GM23338 (cell line): Measurements from ENCODE around the gene WIPF3. TPM values are rescaled to one million over a fixed set of nuclear protein-coding genes. Genes with fewer than 3 reads are reported as not detected.

Source experiments
- ATAC-seq: fragments of 200-7000 bp; cut with Tn5 transposase; 3 replicates; pipeline ENCODE4 v1.9.1; 2020
- DNase-seq: peaks from one replicate; pipeline ENCODE4 v3.0.0-alpha.2; 2015; ENCODE audit warnings: low spot score
- H2AFZ ChIP-seq: fragments of 200-600 bp; sonication (generic); 2 replicates; pipeline ENCODE4 v1.8.0; 2016; ENCODE audit warnings: antibody characterized with exemption, mild to moderate bottlenecking, moderate library complexity
- H3F3A ChIP-seq: fragments of 200-600 bp; sonication (generic); replicated peaks from 2 replicates; pipeline ENCODE4 v1.8.0; 2017; ENCODE audit warnings: antibody characterized with exemption, mixed run types, low read depth
- H3K27ac ChIP-seq: fragments of 200-600 bp; sonication (generic); 2 replicates; pipeline ENCODE4 v1.6.1; 2016; ENCODE audit warnings: low read depth
- H3K27me3 ChIP-seq: fragments of 200-600 bp; sonication (generic); 2 replicates; pipeline ENCODE4 v1.8.0; 2016; ENCODE audit warnings: mild to moderate bottlenecking, mixed run types, moderate library complexity; ENCODE audit not compliant: insufficient read depth
- H3K36me3 ChIP-seq: fragments of 200-600 bp; sonication (generic); 2 replicates; pipeline ENCODE4 v1.8.0; 2016; ENCODE audit warnings: mild to moderate bottlenecking; ENCODE audit not compliant: insufficient read depth
- H3K4me1 ChIP-seq: fragments of 200-600 bp; sonication (generic); 2 replicates; pipeline ENCODE4 v1.8.0; 2016; ENCODE audit warnings: mild to moderate bottlenecking, moderate library complexity; ENCODE audit not compliant: insufficient read depth
- H3K4me2 ChIP-seq: fragments of 200-600 bp; sonication (generic); 2 replicates; pipeline ENCODE4 v1.7.1; 2017; ENCODE audit warnings: mixed run types
- H3K4me3 ChIP-seq: fragments of 200-600 bp; sonication (generic); 2 replicates; pipeline ENCODE4 v1.6.1; 2016; ENCODE audit warnings: mixed run types
- H3K79me2 ChIP-seq: fragments of 200-600 bp; sonication (generic); replicated peaks from 2 replicates; pipeline ENCODE4 v1.8.0; 2017; ENCODE audit warnings: mild to moderate bottlenecking; ENCODE audit not compliant: insufficient read depth
- H3K9me2 ChIP-seq: fragments of 200-600 bp; sonication (generic); 2 replicates; pipeline ENCODE4 v1.8.0; 2017; ENCODE audit not compliant: insufficient read depth
- H4K20me1 ChIP-seq: fragments of 200-600 bp; sonication (generic); replicated peaks from 2 replicates; pipeline ENCODE4 v1.8.0; 2017; ENCODE audit warnings: mild to moderate bottlenecking; ENCODE audit not compliant: insufficient read depth
- H3K27ac Mint-ChIP-seq: 2 replicates; pipeline ENCODE4 v1.8.0; 2020; ENCODE audit warnings: inconsistent platforms, mild to moderate bottlenecking, moderate library complexity, mixed read lengths
- H3K27me3 Mint-ChIP-seq: 3 replicates; pipeline ENCODE4 v1.8.0; 2022; ENCODE audit warnings: low read depth, mild to moderate bottlenecking, moderate library complexity, mixed read lengths, inconsistent platforms; ENCODE audit not compliant: insufficient read depth, poor library complexity
- H3K36me3 Mint-ChIP-seq: 3 replicates; pipeline ENCODE4 v1.8.0; 2021; ENCODE audit warnings: low read depth, mild to moderate bottlenecking, inconsistent platforms, moderate library complexity, mixed read lengths
- H3K4me1 Mint-ChIP-seq: 3 replicates; pipeline ENCODE4 v1.8.0; 2020; ENCODE audit warnings: mild to moderate bottlenecking, inconsistent platforms, mixed read lengths
- H3K4me3 Mint-ChIP-seq: 3 replicates; pipeline ENCODE4 v1.8.0; 2021; ENCODE audit warnings: moderate library complexity, mild to moderate bottlenecking, inconsistent platforms, mixed read lengths
- H3K9me3 Mint-ChIP-seq: 3 replicates; pipeline ENCODE4 v1.8.0; 2020; ENCODE audit warnings: moderate library complexity, mild to moderate bottlenecking, inconsistent platforms, mixed read lengths
- CTCF ChIP-seq, 2 experiments: fragments of 200-600 bp in 1 of 2; sonication (generic) in 1 of 2; conservative IDR thresholded peaks; 2 replicates each; pipeline versions ENCODE4 v1.5.1 to v1.6.1; 2016 to 2017; ENCODE audit warnings: antibody characterized with exemption in 2 of 2, low read depth in 2 of 2, mild to moderate bottlenecking in 2 of 2, moderate library complexity in 1 of 2
- POLR2AphosphoS5 ChIP-seq: IDR thresholded peaks from 2 replicates; pipeline ENCODE4 v1.6.1; 2016; ENCODE audit warnings: antibody characterized with exemption, low read depth
- REST ChIP-seq: IDR thresholded peaks from one replicate; pipeline ENCODE4 v1.6.1; 2018; ENCODE audit warnings: antibody characterized with exemption; ENCODE audit not compliant: unreplicated experiment
- ZNF114 ChIP-seq: fragments of 250-450 bp; sonication (Bioruptor Pico); IDR thresholded peaks from 2 replicates; pipeline ENCODE4 v1.5.0; 2020; ENCODE audit warnings: mild to moderate bottlenecking, moderate library complexity
- polyA plus RNA-seq: library from polyadenylated mRNA; unstranded; fragments of >200 nt; fragmentation: Nextera tagmentation; extraction: Ambion mirVana; gene quantifications from 2 replicates; pipeline ENCODE4 v1.2.1, GENCODE V29; 2016
- total RNA-seq: library from RNA; depleted of rRNA; stranded (reverse); fragments of >200 nt; shearing (Covaris generic); gene quantifications from 2 replicates; pipeline ENCODE4 v1.2.3, GENCODE V29; 2014

Gene WIPF3
- total and polyA plus RNA-seq, 2 experiments from 2014 or later: 5.7 to 11.4 TPM

DNA sequence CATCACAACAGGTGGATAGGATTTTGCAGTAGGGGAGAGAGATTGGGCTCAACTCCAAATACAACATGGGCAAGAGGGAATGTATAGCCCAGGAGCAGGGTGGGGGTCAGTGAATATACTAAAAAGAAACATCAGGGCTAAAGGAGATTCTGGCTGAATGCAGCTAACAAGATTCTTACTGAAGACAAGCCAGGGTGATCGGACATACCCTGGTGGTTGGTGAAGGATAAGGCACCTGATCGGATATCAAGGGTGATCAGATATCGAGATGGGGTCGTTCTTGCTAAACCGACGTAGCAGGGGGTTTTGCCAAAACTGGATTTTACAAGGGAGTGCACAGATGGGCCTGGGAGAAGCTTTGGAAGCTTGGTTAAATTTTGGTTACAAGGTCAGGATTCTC, 34.4 kb downstream of the WIPF3 start:
- no peak overlapping the region for H3K27ac ChIP-seq
- no peaks in the 10 kb centered on the region for H4K20me1 ChIP-seq
- Mint-ChIP-seq H3K4me3 (no peak overlapping the region), H3K27me3 (peaks cover 13% of the 10 kb centered on the region), H3K9me3 (no peaks in the 10 kb centered on the region), H3K4me1 (peaks cover 22% of the 10 kb centered on the region), H3K27ac (no peak overlapping the region), H3K36me3 (no peaks in the 10 kb centered on the region)
- H3K27me3 ChIP-seq: no peaks in the 10 kb centered on the region
- no peaks in the 10 kb centered on the region for H3K36me3 ChIP-seq
- peak; percentile 21 to 26; a peak in 3 of 4 replicates for TF ChIP-seq CTCF (conservative IDR thresholded peaks at IDR 0.05; ENCODE audit: low read depth in 2 of 2)
- TF ChIP-seq POLR2AphosphoS5: no peak
- H2AFZ ChIP-seq: no peak overlapping the region
- H3K4me1 ChIP-seq: no peaks in the 10 kb centered on the region
- H3K9me2 ChIP-seq: no peaks in the 10 kb centered on the region
- DNase-seq: peak; percentile 33
- no peaks in the 10 kb centered on the region for H3K79me2 ChIP-seq
- peak; percentile 55 for ATAC-seq
- no peaks in the 10 kb centered on the region for H3F3A ChIP-seq
- no peak overlapping the region for H3K4me3 ChIP-seq
- H3K4me2 ChIP-seq: no peak overlapping the region

- no peak overlapping the region for H3K27ac ChIP-seq
- Mint-ChIP-seq H3K27me3 (peaks cover 13% of the 10 kb centered on the region), H3K4me1 (peaks cover 22% of the 10 kb centered on the region), H3K36me3 (no peaks in the 10 kb centered on the region), H3K4me3 (no peak overlapping the region), H3K9me3 (no peaks in the 10 kb centered on the region), H3K27ac (no peak overlapping the region)
- TF ChIP-seq POLR2AphosphoS5: no peak
- TF ChIP-seq ZNF114 (CRISPR knock-in tag): no peak
- TF ChIP-seq CTCF (conservative IDR thresholded peaks at IDR 0.05; ENCODE audit: low read depth in 2 of 2): no peak
- no peak for TF ChIP-seq REST
- no peaks in the 10 kb centered on the region for H3K36me3 ChIP-seq
- no peaks in the 10 kb centered on the region for H3K27me3 ChIP-seq
- H2AFZ ChIP-seq: no peak overlapping the region
- no peak overlapping the region for H3K4me3 ChIP-seq
- DNase-seq: no peak
- no peak for ATAC-seq
- H4K20me1 ChIP-seq: no peaks in the 10 kb centered on the region
- H3K4me1 ChIP-seq: no peaks in the 10 kb centered on the region
- no peaks in the 10 kb centered on the region for H3K79me2 ChIP-seq
- no peaks in the 10 kb centered on the region for H3F3A ChIP-seq
- H3K9me2 ChIP-seq: no peaks in the 10 kb centered on the region
- H3K4me2 ChIP-seq: no peak overlapping the region
Observed at GRCh38 chr7:29841926-29842701, 35.8 kb downstream of the WIPF3 start.
